CD4-positive, alpha-beta T cell treated with Interleukin-1 beta for 1 hour (primary cell): ENCODE measurements around the gene MID1.
A peak's percentile ranks its signal among the peaks of the same experiment; 100 is the strongest.
"Not testable (repeated sequence)": the region's sequence is repeated elsewhere in the genome, so short reads cannot be mapped to it uniquely, and the experiment has no call there.

Experiments
- DNase-seq, 2 donors: peaks; one replicate each; pipeline ENCODE4 v3.0.0-alpha.2; 2020 to 2022

The MID1 gene

GRCh38 chrX:10615931-10616774 is 4.2 kb downstream of the MID1 start:
- DNase-seq: peak in 1 of 2 donors; percentile 8

- no peak for DNase-seq
Measured at GRCh38 chrX:10612215-10612614, 8.2 kb downstream of the MID1 start.

- no peak for DNase-seq
Measured at GRCh38 chrX:10611441-10612090, 8.8 kb downstream of the MID1 start.

- DNase-seq: no peak
Measured at GRCh38 chrX:10608099-10608498, 12.3 kb downstream of the MID1 start.

GRCh38 chrX:10607233-10607632 is 13.2 kb downstream of the MID1 start:
- DNase-seq: no peak

GRCh38 chrX:10603612-10604011 is 16.8 kb downstream of the MID1 start:
- no peak for DNase-seq

- DNase-seq: no peak
Measured at GRCh38 chrX:10602646-10603045, 17.7 kb downstream of the MID1 start.

GRCh38 chrX:10600479-10600878 is 19.9 kb downstream of the MID1 start:
- DNase-seq: no peak

GRCh38 chrX:10598540-10598939 is 21.8 kb downstream of the MID1 start:
- no peak for DNase-seq

GRCh38 chrX:10597871-10598270 is 22.5 kb downstream of the MID1 start:
- DNase-seq: no peak

GRCh38 chrX:10591363-10592335 is 28.7 kb downstream of the MID1 start:
- no peak for DNase-seq

GRCh38 chrX:10589787-10590186 is 30.6 kb downstream of the MID1 start:
- DNase-seq: not testable (repeated sequence)

- DNase-seq: no peak
Measured at GRCh38 chrX:10589098-10589497, 31.3 kb downstream of the MID1 start.

GRCh38 chrX:10584882-10585281 is 35.5 kb downstream of the MID1 start:
- not testable (repeated sequence) for DNase-seq

- DNase-seq: no peak
Measured at GRCh38 chrX:10582945-10583344, 37.4 kb downstream of the MID1 start.

- DNase-seq: no peak
Measured at GRCh38 chrX:10582215-10582733, 38.1 kb downstream of the MID1 start.

GRCh38 chrX:10579112-10580011 is 41.0 kb downstream of the MID1 start:
- no peak for DNase-seq

- DNase-seq: no peak
Measured at GRCh38 chrX:10578527-10578926, 41.9 kb downstream of the MID1 start.

GRCh38 chrX:10577853-10578252 is 42.5 kb downstream of the MID1 start:
- no peak for DNase-seq

GRCh38 chrX:10576777-10577447 is 43.5 kb downstream of the MID1 start:
- no peak for DNase-seq

GRCh38 chrX:10576186-10576585 is 44.2 kb downstream of the MID1 start:
- no peak for DNase-seq
